HG03175 (cell line): ENCODE measurements around the gene HIVEP3.

ENCODE experiments used
- ATAC-seq: cut with Tn5 transposase; IDR thresholded peaks from one replicate; pipeline ENCODE4 v1.9.1; 2021; ENCODE audit warnings: mild to moderate bottlenecking, moderate library complexity; ENCODE audit not compliant: unreplicated experiment

The HIVEP3 gene

DNA sequence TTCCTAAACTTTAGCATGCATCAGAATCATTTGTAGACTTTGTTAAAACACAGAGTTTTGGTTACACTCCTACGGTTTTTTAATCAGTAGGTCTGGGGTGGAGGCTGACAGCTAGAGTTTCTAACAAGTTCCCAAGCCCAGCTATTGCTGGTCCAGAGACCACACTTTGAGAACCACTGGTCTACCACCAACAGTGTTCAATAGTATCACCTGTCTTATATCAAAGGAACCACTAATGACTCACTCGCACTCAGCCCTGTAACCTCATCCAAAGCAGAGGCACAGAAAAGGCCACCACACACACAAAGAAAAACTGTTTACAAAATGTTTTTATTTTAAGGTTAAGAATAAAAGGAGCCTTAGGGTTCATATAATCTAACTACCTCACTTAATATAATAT is 68.7 kb downstream of the HIVEP3 start:
- no peak for ATAC-seq

DNA sequence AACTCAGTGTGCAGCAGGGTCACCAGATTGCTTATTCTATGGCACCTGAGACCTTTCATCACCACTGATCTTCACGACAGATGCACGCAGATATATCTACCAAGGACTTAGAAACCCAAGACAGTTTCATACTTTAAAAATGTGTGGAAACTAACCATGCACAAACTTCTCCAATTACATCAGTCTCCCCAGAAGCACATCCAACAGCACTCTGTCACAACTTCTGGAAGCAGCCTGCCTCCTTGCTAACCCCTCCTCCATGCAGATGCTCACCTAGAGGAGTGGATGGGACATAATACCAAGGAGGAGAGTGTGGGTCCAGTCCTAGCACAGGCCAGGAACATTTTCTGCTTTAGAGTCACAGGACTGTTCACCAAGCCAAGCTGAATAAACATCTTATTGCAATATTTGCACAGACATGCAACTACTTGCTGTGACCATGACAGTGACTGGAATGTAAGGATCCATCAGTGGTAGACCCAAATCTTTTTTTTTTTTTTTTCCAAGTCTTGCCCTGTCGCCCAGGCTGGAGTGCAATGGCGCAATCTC is 69.4 kb downstream of the HIVEP3 start:
- ATAC-seq, result no peak

DNA sequence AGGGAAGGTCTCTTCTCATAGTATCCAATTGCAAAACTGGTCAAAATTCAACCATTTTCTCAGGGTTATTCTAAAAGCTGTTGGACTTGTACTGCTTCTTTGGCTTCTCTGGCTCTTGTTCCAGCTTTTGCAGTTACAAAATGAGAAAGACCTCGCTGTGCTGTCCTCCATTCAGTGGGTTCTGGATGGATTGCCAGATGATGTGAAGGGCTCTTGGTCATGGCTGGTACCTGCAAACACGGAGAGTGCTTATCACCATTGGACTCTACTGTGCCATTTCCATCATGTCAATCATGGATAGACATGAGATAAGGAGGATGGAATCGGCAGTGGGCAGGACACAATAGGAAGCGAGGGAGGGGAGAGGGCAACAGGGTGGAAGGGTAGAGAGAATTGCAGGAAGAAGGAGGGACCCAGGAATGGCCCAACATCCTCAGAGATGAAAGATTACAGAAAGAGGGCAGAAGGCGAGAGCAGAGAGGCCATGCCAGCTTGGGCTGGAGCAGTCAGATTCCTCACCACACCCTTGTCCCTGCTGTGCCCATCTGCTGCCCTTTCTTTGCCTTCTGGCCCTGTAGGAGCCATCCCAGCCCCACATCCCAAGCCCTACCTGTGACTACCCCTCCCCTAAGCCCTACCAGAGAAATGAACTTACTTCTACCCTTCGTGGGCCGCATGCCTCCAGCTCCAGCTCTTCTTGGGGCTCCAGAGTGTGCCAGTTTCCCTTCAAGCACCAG is 70.3 kb downstream of the HIVEP3 start:
- ATAC-seq, result no peak

DNA sequence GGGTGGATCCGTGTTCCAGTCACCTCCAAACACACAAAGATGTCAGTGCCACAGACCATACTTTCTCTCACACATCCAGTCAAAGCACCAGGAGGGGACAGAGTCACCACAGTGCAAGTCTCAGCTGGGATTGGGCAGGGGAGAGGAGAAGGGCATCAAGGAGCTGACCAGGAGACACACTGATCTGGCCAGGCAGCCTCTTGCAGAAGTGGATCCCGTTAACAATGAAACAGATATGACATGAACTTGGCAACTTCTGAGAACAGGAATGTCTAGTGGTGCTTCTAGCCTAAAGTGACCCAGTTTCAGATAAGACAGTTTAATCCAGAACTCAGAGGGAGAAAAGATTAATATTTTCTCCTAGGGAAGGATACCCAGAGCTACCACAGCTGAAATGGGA is 71.0 kb downstream of the HIVEP3 start:
- ATAC-seq, result no peak

DNA sequence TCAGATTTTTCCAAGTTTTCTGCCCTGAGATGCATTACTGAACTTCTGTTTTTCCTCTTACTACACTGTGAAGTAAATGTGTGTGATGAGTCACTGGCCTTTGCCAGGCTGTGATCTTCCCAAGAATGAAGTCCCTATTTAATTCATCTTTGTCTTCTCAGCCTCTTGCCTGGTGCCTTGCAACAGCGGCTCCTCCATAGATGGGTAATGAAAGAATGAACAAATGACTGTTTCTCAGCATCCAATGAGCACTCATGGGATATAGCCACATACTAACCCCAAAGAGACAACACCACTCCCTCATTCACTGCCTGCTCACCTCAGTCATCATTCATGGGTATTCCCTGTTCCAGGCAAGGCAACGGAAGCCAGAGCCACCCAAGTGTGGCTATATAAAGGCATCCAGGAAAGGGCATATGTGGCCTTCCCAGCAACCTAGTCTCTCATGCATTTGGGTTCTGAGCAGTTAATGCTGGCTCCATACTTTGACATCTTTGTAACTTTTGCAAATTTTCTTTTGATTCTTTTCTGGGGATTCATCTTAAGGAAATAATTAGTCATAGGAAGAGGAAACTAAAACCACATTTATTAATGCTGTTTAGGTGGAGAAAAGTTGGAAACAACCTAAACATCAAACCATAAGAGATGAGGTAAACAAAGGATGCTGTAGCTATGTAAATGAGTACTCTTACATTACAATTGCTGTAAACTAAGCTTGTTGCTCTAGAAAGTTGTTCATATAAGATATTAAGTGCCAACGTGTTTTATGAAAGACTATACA is 71.9 kb downstream of the HIVEP3 start:
- ATAC-seq, result no peak

DNA sequence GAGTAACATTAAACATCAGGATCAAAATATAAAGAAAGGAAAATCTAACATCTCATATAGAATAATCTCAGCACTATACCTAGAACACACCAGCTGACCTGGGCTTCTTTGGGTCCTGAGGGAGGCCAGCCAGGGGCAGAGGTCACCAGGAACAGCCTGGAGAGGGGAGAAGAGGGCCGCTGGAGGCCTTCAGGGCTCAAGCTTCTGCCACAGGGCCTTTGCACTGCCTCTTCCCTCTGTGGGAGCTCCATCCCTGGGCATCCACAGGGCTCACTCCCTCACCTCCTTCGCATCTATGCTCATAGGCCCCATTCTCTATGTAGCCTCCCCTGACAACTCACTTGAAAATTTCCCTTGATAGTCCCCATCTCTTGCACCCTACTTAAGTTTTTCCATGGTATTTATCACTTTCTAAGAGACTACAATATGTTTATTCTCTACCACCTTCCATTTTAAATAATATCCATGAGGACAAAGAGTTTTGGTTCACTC is 73.9 kb downstream of the HIVEP3 start:
- no peak for ATAC-seq

DNA sequence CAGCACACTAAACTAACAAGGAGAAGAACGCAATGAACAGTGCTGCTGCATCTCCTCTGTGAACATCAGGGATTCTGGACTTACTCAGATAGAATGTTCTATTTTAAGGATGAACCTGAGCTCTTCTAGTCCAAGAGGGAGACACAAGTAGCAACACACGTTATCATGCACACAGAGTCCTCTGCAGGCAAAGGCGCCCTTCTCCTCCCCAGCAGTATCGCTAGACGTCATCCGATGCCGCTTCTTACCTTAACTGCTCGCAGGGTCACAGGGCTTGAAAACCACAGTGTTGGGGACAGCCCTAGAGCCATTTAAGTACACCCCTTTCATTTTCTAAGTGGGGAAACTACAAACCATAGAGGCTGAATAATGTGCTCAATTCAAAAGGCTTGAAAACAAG is 74.5 kb downstream of the HIVEP3 start:
- ATAC-seq, result no peak

DNA sequence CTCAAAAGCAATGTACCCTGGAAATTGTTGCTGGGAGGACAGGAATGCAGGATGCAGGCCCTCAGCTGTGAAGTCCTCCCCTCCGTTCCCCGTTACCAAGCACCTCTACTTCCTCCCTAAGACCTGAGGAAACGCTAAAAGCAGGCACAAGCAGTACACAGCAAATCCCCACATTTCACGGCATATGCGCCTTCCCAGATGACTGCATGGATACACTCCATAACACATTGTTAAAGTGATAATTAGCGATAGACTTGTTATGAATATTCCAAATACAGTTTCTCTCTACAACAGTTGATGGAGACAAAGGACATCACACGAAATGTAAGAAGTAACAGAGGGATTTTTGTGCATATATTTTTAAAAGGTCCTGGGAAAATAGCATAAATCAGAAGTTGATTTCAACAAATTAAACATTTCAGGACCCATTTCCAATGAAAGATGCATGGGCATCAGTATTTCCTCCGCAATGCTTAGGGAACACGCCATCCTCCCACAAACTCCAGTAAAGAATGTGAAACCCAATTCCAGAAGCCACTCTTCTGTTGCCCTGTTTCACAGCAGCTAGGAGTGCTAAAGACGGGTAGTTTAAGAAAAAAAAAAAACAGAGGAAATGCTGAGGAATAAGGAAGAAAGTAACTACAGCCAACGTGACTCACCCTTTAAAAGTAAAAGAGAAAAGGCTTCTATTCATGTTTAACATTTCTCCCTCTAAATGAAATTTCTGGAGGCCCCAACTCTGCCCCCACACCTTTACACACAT is 75.5 kb downstream of the HIVEP3 start:
- no peak for ATAC-seq

DNA sequence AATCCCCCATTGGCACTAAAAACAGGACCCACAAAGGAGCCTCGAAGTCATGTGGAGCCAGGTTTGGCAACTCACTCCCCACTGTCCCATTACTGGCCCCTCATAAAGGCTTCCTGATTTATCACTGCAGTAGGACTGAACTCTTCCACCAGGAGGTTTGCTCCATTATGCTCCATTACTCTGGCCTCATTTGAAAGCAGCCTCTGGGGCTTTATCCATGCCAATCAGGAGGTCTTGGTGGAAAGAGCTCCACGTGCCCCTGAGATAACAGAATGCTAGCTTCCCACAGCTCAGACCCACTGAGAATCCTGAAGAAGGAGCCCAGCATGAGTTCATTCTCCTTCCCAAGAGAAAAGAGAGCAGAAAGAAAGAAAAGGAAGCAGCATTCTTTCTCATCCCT is 76.4 kb downstream of the HIVEP3 start:
- no peak for ATAC-seq

DNA sequence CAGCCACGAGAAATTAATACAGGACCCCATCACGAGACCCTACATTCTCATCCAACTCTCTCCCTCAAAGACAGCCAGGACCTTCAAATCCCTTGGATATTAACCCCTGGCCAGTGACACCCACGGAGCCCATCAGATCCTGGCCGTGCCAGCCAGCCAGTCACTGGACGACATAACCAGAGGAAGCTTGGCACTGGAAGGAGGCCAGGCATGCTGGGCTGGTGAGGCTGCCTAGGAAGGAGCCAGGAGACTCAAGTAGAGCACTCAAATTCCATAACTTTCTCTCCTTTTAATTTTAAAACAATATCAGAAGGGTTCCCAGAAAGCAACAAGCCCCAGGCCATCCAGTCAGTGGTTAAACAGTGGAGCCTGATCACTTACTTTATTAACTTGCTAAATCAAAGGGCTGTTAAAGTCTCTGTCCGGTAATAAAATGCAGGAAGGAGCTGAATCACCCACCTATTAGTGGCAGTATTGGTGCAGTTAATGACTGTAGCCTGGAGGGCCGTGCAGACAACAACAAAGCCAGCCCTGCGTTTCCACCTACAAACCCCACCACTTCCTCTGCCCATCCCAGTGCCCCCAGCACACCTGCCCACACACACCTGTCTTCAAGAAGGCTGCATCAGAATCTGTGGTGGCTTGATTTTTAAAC is 78.0 kb downstream of the HIVEP3 start:
- ATAC-seq, result no peak

DNA sequence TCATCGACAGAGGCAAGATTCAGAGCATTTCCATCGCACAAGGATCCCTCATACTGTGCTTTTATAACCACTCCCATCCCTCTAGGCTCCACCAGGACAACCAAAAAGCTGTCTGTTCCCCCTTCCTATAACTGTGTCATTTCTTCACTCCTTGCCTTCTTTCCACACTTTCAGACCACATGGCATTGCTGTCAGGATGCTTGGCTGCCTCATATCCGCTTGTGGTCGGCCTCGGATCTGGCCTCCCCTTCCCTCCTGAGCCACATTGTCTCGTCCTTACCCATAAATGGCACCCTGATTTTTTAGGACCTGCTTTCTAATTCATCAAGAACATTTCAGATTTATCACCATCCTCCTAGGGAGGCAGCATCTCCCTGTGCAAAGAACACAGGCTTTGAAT is 80.5 kb downstream of the HIVEP3 start:
- ATAC-seq, result no peak

DNA sequence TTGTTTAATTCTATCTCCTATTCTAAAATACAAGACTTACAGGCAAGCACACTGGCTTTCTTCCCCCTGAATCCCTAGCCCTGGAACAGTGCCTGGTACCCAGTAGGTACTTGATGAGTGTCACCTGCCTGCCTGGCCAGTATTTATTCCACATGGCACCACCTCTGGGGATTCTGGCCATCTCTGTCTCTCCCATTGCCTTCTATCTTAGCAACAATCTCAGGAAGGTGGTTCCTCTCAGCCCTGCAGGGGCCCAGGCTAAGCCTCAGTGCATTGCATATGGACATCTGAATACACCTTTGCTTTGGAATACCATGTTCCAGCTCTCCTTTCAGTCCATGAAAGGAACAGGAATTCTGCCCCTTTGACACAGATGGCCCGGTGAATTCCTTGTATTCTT is 81.0 kb downstream of the HIVEP3 start:
- ATAC-seq, result no peak

DNA sequence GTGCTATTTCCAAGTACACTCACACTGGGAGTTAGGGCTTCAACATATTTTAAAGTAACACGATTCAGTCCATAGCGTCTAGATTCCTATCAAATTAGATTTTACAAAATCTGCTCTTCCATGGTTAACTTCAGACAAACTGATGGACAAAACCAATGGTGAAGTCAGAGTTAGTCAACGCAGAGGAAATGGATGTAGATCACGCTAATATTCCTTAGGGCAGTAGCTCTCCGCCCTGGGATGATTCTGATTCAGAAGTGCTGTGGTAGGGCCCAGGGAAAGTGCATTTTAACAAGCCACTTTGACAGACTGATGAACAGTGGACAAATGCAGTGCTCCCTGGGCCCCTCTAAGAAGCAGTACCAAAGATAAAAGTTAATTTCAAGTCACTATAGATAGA is 83.2 kb downstream of the HIVEP3 start:
- ATAC-seq, result no peak

DNA sequence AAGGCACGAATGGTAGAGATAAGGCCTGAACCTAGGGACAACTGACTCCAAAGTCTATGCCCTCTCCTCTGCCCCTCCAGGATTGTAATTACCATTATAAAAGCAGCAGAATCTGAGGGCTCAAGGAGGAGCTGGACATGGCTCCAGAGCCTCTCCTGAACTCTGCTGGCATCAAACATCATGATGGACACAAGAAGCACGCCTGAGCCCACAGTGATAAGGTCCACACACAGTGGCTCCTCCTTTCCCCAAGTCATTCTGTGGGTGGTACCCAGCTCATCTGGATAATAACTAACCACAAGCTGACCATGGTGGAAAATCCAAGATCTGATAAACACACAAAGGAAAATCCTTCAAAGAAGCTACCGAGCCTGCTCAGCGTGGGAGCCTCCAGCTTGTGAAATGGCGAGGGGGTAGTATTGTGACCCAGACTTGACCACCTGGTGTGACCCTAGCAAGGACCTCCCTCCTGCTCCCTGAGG is 85.2 kb downstream of the HIVEP3 start:
- ATAC-seq, result no peak

DNA sequence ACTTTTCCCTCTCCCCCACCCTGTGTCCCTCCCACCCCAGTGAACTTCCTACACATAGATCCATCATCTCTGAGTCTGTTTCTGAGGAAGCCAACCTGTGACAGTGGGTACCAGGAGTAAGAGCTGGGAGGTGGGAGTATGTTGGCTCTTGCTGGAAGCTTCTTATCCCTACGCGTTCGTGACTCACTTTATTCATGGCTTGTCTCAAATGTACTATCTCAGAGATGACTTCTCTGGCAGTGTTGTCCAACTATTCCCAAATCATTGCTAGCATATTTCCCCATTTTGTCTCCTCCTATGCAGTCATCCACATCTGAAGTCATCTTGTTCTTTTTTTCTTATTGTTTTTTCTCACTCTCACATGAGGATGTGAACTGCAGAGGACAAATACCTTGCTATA is 88.0 kb downstream of the HIVEP3 start:
- ATAC-seq, result no peak

DNA sequence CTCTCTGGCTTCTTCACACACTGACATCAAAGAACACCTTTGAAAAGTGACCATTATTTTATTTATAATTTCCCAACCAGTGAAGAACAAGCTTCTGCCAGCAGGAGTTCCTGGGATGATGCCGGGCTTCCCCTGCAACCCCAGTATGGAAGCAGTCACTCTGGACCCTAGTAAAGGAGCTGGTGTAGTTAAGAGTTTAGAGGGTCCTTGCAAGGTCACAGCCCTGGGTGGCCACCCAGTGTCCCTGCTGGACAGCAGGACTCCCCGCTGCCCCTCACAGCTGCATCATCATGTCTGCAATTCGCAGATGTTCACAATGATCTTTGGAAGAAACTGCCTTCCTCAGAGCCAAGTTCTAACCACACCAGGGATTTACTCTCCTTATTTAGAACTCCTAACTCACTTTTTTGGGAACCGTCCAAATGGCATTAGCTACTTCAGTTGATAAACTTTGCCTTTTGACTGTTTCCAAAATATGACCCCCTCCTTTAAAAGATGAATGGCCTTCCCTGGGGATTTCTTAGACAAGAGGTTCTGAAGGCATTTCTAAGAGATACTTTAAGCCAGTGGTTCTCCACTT is 90.6 kb downstream of the HIVEP3 start:
- ATAC-seq, result no peak

DNA sequence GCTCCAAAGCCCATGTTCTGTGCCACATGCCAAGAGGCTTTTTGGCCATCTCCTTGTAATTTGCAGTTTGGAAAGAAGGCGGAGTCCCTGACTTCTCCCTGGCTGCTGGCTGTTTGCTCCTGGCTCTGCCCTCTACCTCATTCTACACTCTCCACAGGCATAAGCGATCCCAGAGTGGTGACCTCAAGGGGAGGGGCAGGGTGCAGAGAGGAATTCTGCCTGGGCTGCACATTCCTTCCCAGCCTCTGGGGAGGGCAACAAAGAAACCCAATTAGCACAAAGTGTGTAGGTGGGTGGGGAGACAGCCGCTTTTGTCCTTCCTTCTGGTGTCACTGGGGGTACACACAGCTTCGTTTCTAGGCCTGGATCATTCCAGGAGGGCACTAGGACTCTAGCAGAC is 95.3 kb downstream of the HIVEP3 start:
- ATAC-seq, result no peak

DNA sequence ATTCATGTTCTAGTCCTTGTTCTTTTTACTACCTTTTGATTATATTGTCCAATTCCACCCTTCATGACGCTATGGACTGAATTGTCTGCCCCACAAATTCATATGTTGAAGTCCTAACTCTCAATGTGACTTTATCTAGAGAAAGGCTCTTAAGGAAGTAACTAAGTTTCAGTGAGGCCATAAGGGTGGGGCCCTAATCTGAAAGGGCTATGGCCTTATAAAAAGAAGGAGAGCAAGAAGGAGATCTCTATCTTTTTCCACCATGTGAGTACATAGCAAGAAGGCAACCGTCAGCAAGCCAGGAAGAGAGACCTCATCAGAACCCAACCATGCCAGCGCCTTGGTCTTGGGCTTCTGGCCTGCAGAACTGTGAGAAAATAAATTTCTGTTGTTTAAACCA is 95.9 kb downstream of the HIVEP3 start:
- ATAC-seq, result no peak

DNA sequence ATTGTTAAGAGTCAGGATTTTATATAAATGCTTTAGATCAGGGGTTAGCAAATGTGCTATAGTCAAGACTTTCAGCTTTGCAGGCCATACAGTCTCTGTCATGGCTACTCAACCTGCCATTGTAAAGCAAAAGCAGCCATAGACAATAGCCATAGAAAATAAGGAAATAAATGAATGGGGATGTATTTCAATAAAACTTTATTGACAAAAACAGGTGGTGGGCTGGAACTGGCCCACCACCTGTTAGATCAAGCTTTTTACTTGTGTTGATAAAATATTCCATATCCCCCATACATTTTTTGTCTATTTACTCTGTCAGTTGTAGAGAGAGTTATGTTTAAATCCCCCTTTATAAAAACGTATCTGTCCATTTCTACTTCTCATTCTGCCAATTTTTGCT is 98.9 kb downstream of the HIVEP3 start:
- ATAC-seq, result no peak

DNA sequence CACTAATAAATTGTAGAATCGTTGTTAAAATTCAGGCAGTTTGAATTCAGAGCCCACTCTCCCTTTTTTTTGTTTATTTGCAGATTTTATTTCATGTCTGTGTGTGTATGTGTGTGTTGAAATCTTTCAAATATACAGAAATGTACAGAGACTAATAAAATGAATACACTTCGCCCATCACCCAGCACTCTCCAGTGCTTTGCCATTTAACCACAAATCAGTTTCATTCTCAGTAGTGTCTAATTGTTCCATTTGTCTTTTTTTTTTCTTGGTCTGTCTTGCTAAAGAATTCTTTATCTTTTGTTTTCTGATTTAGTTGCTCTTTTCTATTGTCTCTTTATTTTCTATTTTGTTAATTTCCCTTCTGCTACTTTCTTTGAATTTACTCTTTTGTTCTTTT is 99.7 kb downstream of the HIVEP3 start:
- no peak for ATAC-seq
